GM12874 (cell line): ENCODE results near the gene RAC2.

ENCODE experiments used
- CTCF ChIP-seq: IDR thresholded peaks from 2 replicates; pipeline ENCODE4 v1.5.1; 2011; ENCODE audit warnings: low read depth, mild to moderate bottlenecking, control low read depth, low read length, moderate library complexity; ENCODE audit not compliant: insufficient read depth

Gene RAC2

GRCh38 chr22:37244114-37244921, at the start of gene RAC2:
TSS of gene RAC2 (minus strand) at chr22:37244269. CDS start at chr22:37244148, 121 bp downstream.
- TF ChIP-seq CTCF: no peak

- no peak for TF ChIP-seq CTCF
These were observed 49.1 kb upstream of the RAC2 start for GRCh38 chr22:37293172-37293571.

- no peak for TF ChIP-seq CTCF
These were observed 48.6 kb upstream of the RAC2 start for GRCh38 chr22:37292641-37293040.

- no peak for TF ChIP-seq CTCF
These were observed 47.7 kb upstream of the RAC2 start for GRCh38 chr22:37291559-37292298.

GRCh38 chr22:37290737-37291136, 46.7 kb upstream of the RAC2 start:
- no peak for TF ChIP-seq CTCF

- no peak for TF ChIP-seq CTCF
These were observed 45.2 kb upstream of the RAC2 start for GRCh38 chr22:37289156-37289735.

- no peak for TF ChIP-seq CTCF
These were observed 44.5 kb upstream of the RAC2 start for GRCh38 chr22:37288521-37288920.
